ENCODE data around the gene ARL15. TPM values are rescaled to one million over a fixed set of nuclear protein-coding genes. Genes with fewer than 3 reads are reported as not detected.

The ARL15 gene
- total RNA-seq, 1 donor from 2014 or later = 102 TPM

DNA sequence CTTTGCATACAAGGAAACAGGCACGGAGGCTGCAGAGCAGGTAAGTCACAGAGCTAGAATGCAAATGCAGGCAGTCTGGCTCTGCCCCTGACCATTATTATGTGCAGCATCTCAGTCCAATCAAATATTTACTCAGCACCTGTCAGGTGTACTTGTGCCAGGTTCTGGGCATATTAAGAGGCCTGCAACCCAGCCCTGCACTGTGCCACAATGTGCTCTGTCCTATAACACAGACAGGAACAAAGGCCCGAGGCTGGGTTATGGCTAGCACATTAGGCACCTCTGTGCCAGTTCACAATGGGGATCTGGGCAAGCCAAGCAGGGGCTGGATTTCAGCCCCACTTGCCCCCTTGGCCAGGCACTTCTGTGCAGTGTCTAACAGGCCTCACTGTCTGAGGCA lies 14.0 kb downstream of the ARL15 start:
- Mint-ChIP-seq H3K4me1 (ENCODE audit: unreplicated experiment) (peaks cover 60% of the 10 kb centered on the region), H3K9me3 (ENCODE audit: unreplicated experiment) (no peaks in the 10 kb centered on the region), H3K27ac (ENCODE audit: unreplicated experiment) (no peak overlapping the region), H3K4me3 (ENCODE audit: unreplicated experiment) (no peak overlapping the region), H3K27me3 (ENCODE audit: unreplicated experiment) (peaks cover 4% of the 10 kb centered on the region), H3K36me3 (ENCODE audit: low read depth, unreplicated experiment) (no peaks in the 10 kb centered on the region)
- DNase-seq (ENCODE audit: low spot score) = no peak
- TF ChIP-seq, protein P1, sequence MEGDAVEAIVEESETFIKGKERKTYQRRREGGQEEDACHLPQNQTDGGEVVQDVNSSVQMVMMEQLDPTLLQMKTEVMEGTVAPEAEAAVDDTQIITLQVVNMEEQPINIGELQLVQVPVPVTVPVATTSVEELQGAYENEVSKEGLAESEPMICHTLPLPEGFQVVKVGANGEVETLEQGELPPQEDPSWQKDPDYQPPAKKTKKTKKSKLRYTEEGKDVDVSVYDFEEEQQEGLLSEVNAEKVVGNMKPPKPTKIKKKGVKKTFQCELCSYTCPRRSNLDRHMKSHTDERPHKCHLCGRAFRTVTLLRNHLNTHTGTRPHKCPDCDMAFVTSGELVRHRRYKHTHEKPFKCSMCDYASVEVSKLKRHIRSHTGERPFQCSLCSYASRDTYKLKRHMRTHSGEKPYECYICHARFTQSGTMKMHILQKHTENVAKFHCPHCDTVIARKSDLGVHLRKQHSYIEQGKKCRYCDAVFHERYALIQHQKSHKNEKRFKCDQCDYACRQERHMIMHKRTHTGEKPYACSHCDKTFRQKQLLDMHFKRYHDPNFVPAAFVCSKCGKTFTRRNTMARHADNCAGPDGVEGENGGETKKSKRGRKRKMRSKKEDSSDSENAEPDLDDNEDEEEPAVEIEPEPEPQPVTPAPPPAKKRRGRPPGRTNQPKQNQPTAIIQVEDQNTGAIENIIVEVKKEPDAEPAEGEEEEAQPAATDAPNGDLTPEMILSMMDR (IDR thresholded peaks at IDR 0.05; ENCODE audit: unreplicated experiment) = no peak

DNA sequence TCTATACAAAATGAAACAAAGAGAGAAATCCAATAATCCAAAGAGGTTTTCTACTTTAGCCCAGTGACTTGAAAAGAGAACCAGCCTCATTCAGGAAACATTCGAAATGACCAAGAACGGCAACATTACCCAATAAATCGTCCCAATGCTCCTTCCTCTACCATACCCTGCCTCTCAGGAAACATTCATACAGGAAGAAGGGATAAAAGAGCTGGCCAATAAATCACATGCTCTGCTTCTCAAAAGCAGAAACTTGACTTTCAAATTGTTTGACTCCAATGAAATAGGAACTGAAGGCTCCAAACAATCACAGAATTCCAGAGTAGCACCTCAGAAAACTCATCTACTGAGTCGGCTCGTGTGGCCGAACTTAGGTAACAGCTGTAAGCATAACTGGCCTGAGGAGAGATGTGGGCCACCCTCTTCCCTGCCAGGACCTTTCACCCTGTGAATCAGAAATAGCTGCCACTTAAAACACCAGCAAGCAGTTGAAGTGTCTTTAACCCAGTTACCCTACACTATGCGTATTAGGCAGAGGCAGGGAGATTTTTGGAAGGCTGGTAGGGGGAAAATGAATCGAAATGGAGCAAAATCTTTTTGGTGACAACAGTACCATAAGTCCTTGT lies 14.6 kb downstream of the ARL15 start:
- Mint-ChIP-seq H3K4me3 (ENCODE audit: unreplicated experiment) (no peak overlapping the region), H3K4me1 (ENCODE audit: unreplicated experiment) (peaks cover 54% of the 10 kb centered on the region), H3K27ac (ENCODE audit: unreplicated experiment) (no peak overlapping the region), H3K9me3 (ENCODE audit: unreplicated experiment) (no peaks in the 10 kb centered on the region), H3K36me3 (ENCODE audit: low read depth, unreplicated experiment) (no peaks in the 10 kb centered on the region), H3K27me3 (ENCODE audit: unreplicated experiment) (peaks cover 4% of the 10 kb centered on the region)
- no peak for DNase-seq (ENCODE audit: low spot score)
- TF ChIP-seq, protein P1 (IDR thresholded peaks at IDR 0.05; ENCODE audit: unreplicated experiment) = no peak

DNA sequence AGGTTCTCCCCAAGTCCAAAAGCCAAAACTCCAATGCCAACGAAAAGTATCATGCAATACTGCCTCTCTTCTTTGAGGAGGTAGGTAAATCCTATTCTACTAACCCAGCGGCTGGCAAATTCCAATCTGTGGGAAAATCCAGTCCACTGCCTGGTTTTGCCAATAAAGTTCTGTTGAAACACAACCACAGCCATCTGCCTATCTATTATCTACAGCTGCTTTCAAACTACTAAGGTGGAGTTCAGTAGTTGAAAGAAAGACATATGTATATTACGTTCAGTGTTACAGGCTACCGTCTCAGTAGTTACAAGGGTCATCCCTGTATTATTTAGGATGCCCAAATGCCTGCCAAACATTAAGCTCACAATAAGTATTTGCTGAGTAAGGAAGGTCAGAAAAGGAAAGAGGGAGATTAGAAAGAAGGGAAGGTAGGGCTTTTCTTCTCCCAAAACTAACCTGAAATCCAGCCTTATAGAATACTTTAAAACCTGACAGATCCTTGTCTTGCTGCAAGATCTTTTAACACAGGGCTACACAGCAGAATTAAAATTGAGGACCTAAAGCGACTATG lies 16.2 kb downstream of the ARL15 start:
- DNase-seq (ENCODE audit: low spot score) = no peak
- H3K9me3 Mint-ChIP-seq (ENCODE audit: unreplicated experiment) = no peaks in the 10 kb centered on the region
- H3K4me3 Mint-ChIP-seq (ENCODE audit: unreplicated experiment) = no peak overlapping the region

DNA sequence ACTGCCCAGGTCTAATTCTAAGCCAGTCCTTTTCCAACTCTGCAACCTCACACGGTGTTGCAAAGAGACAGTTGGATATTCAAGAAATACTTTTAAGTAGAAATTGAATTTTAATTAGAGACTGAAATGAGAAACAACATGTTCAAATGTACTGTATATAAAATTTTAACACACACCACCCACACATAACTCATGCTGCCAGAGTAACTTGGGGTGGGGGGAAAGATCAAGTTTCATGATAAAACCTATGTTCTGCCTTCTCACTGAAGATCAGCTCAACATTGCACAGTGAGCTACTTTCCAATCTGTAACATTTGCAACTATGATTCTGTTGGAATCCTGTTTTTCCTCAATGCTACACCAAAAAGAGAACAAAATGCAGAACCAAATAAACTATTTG lies 17.5 kb downstream of the ARL15 start:
- H3K4me1 Mint-ChIP-seq (ENCODE audit: unreplicated experiment) = peaks cover 42% of the 10 kb centered on the region
- no peak for DNase-seq (ENCODE audit: low spot score)
- TF ChIP-seq, protein P1 (IDR thresholded peaks at IDR 0.05; ENCODE audit: unreplicated experiment) = no peak
- H3K9me3 Mint-ChIP-seq (ENCODE audit: unreplicated experiment) = no peaks in the 10 kb centered on the region
- peaks cover under 1% of the 10 kb centered on the region for H3K36me3 Mint-ChIP-seq (ENCODE audit: low read depth, unreplicated experiment)
- no peak overlapping the region for H3K4me3 Mint-ChIP-seq (ENCODE audit: unreplicated experiment)
- no peaks in the 10 kb centered on the region for H3K27me3 Mint-ChIP-seq (ENCODE audit: unreplicated experiment)
- no peak overlapping the region for H3K27ac Mint-ChIP-seq (ENCODE audit: unreplicated experiment)

More for the DNA sequence above, 16.2 kb downstream of the ARL15 start:
- H3K27me3 Mint-ChIP-seq (ENCODE audit: unreplicated experiment) = peaks cover 4% of the 10 kb centered on the region
- TF ChIP-seq, protein P1 (IDR thresholded peaks at IDR 0.05; ENCODE audit: unreplicated experiment) = no peak
- H3K4me1 Mint-ChIP-seq (ENCODE audit: unreplicated experiment) = peaks cover 48% of the 10 kb centered on the region
- no peaks in the 10 kb centered on the region for H3K36me3 Mint-ChIP-seq (ENCODE audit: low read depth, unreplicated experiment)
- H3K27ac Mint-ChIP-seq (ENCODE audit: unreplicated experiment) = no peak overlapping the region

DNA sequence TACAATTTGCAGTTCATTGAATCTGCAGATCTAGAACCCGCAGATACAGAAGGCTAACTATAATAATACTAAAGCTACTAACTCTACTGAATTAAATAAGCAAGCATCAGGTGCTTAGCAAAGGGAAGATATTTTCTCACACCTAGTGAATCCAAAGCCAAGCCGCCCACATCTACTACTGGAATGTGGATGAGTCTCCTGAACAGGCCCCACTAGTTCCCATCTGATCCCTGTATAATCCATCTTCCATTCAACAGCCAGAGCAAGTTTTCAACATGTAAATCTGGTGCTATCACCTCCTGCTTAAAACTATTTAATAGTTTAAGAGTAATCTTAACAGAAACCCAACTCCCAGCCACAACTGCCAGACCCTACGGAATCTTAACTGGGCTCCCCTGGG lies 18.9 kb downstream of the ARL15 start:
- DNase-seq (ENCODE audit: low spot score) = no peak
- no peaks in the 10 kb centered on the region for H3K9me3 Mint-ChIP-seq (ENCODE audit: unreplicated experiment)
- no peaks in the 10 kb centered on the region for H3K27me3 Mint-ChIP-seq (ENCODE audit: unreplicated experiment)
- no peak overlapping the region for H3K27ac Mint-ChIP-seq (ENCODE audit: unreplicated experiment)
- H3K4me3 Mint-ChIP-seq (ENCODE audit: unreplicated experiment) = no peak overlapping the region
- peaks cover 3% of the 10 kb centered on the region for H3K36me3 Mint-ChIP-seq (ENCODE audit: low read depth, unreplicated experiment)
- TF ChIP-seq, protein P1 (IDR thresholded peaks at IDR 0.05; ENCODE audit: unreplicated experiment) = no peak
- H3K4me1 Mint-ChIP-seq (ENCODE audit: unreplicated experiment) = peaks cover 31% of the 10 kb centered on the region

Measured in endothelial cell (in vitro differentiated cells).